Hypothalamus (tissue), 51 donors: ENCODE data around the gene PMF1.

Source experiments
- DNase-seq, 51 donors: peaks; one replicate each; lab custom pipeline; 2025; lab: John Stamatoyannopoulos, UW

The PMF1 gene

GRCh38 chr1:156259805-156260204 is 47.0 kb downstream of the PMF1 start:
- peak in 24 of 51 donors; percentile 27 to 73 (median 50) for DNase-seq

GRCh38 chr1:156260896-156261295 is 48.1 kb downstream of the PMF1 start:
- peak in 19 of 51 donors; percentile 25 to 72 (median 53) for DNase-seq

- peak in 1 of 51 donors; percentile 22 for DNase-seq
Measured at GRCh38 chr1:156262461-156263287, 49.9 kb downstream of the PMF1 start.

- no peak for DNase-seq
Measured at GRCh38 chr1:156263288-156263655, 50.5 kb downstream of the PMF1 start.

- DNase-seq, result no peak
Measured at GRCh38 chr1:156266051-156266450, 53.2 kb downstream of the PMF1 start.

- DNase-seq, result no peak
Measured at GRCh38 chr1:156268336-156268735, 55.5 kb downstream of the PMF1 start.

GRCh38 chr1:156270314-156270713 is 57.5 kb downstream of the PMF1 start:
- no peak for DNase-seq

GRCh38 chr1:156276532-156276931 is 63.7 kb downstream of the PMF1 start:
- no peak for DNase-seq

GRCh38 chr1:156276966-156277381 is 64.2 kb downstream of the PMF1 start:
- DNase-seq, result no peak

- no peak for DNase-seq
Measured at GRCh38 chr1:156279837-156280236, 67.0 kb downstream of the PMF1 start.

- DNase-seq, result peak in 1 of 51 donors; percentile 70
Measured at GRCh38 chr1:156281281-156281680, 68.5 kb downstream of the PMF1 start.

- peak in 5 of 51 donors; percentile 15 to 47 (median 24) for DNase-seq
Measured at GRCh38 chr1:156281693-156282478, 69.1 kb downstream of the PMF1 start.

GRCh38 chr1:156282479-156283222 is 69.8 kb downstream of the PMF1 start, which contains the start of gene SMG5:
TSS of gene SMG5 (minus strand) at chr1:156282825. CDS start at chr1:156282680, 145 bp downstream.
- peak; percentile 43 to 97 (median 90) for DNase-seq

- no peak for DNase-seq
Measured at GRCh38 chr1:156283521-156283920, 70.7 kb downstream of the PMF1 start.

- no peak for DNase-seq
Measured at GRCh38 chr1:156284112-156284511, 71.3 kb downstream of the PMF1 start, which contains the start of gene TMEM79. TSS of gene TMEM79 (plus strand) at chr1:156284325. CDS start at chr1:156285227, 902 bp downstream.

GRCh38 chr1:156284757-156285156 is 72.0 kb downstream of the PMF1 start:
- no peak for DNase-seq

GRCh38 chr1:156285437-156285836 is 72.6 kb downstream of the PMF1 start:
- no peak for DNase-seq

GRCh38 chr1:156286061-156286460 is 73.3 kb downstream of the PMF1 start:
- no peak for DNase-seq
